Measurements from ENCODE around the gene ANKRD45. TPM values are rescaled to one million over a fixed set of nuclear protein-coding genes. Genes with fewer than 3 reads are reported as not detected.
"Not testable (repeated sequence)": the region's sequence is repeated elsewhere in the genome, so short reads cannot be mapped to it uniquely, and the experiment has no call there.

The ANKRD45 gene
- polyA plus RNA-seq, 1 of the 3 experiments (the other 2 are of a cell fraction), result 1.8 TPM

- H3K36me3 ChIP-seq (replicated peaks in 1 of 2; ENCODE audit: control insufficient read depth in 1 of 2, insufficient read depth in 2 of 2, low read length in 1 of 2), result no peaks in the 10 kb centered on the region
- H2AFZ ChIP-seq (ENCODE audit: low read depth), result no peak overlapping the region
- H3K27me3 ChIP-seq (ENCODE audit: insufficient read depth), result no peaks in the 10 kb centered on the region
- no peaks in the 10 kb centered on the region for H3K9me2 ChIP-seq
- WGBS (ENCODE audit: low lambda C conversion rate), result 79% methylated on average over 2 of the region's 2 CpGs
- DNase-seq, result no peak
- H3F3A ChIP-seq (replicated peaks; ENCODE audit: insufficient read depth), result no peaks in the 10 kb centered on the region
- ChIA-PET CTCF (no interaction called here), POLR2A (no interaction called here)
- H3K9me3 ChIP-seq, result no peaks in the 10 kb centered on the region
- H3K9ac ChIP-seq, result no peak overlapping the region
- no peaks in the 10 kb centered on the region for H4K20me1 ChIP-seq (ENCODE audit: insufficient read depth)
- no peak overlapping the region for H3K27ac ChIP-seq (ENCODE audit: low read depth in 2 of 2, low read length in 1 of 2)
- H3K4me1 ChIP-seq (ENCODE audit: control insufficient read depth in 1 of 2, insufficient read depth in 2 of 2, low read depth in 1 of 2, low read length in 1 of 2), result no peaks in the 10 kb centered on the region
- H3K4me3 ChIP-seq (ENCODE audit: low read depth in 2 of 2, low read length in 1 of 2), result no peak overlapping the region
- no peaks in the 10 kb centered on the region for H3K79me2 ChIP-seq (ENCODE audit: insufficient read depth)
- H3K4me2 ChIP-seq, result no peak overlapping the region
- TF ChIP-seq IRF3 (IDR thresholded peaks at IDR 0.05; ENCODE audit: low read depth, low read length) (no peak), NFIC (IDR thresholded peaks at IDR 0.05; ENCODE audit: borderline replicate concordance) (no peak), TEAD4 (IDR thresholded peaks at IDR 0.05; ENCODE audit: borderline replicate concordance, insufficient read depth) (no peak), FOSL2 (IDR thresholded peaks at IDR 0.05; ENCODE audit: borderline replicate concordance, low read depth) (no peak), USF1 (IDR thresholded peaks at IDR 0.05; ENCODE audit: borderline replicate concordance, low read depth) (no peak)
Measured at GRCh38 chr1:173688300-173688699, 18.6 kb upstream of the ANKRD45 start.

- H3K27me3 ChIP-seq (ENCODE audit: insufficient read depth); H3K9me2 ChIP-seq; H3F3A ChIP-seq (replicated peaks; ENCODE audit: insufficient read depth); DNase-seq; H2AFZ ChIP-seq (ENCODE audit: low read depth); CTCF ChIA-PET; H3K9ac ChIP-seq; H4K20me1 ChIP-seq (ENCODE audit: insufficient read depth); H3K79me2 ChIP-seq (ENCODE audit: insufficient read depth); H3K36me3 ChIP-seq (replicated peaks in 1 of 2; ENCODE audit: control insufficient read depth in 1 of 2, insufficient read depth in 2 of 2, low read length in 1 of 2); H3K4me2 ChIP-seq; H3K9me3 ChIP-seq; POLR2A ChIA-PET; H3K4me1 ChIP-seq (ENCODE audit: control insufficient read depth in 1 of 2, insufficient read depth in 2 of 2, low read depth in 1 of 2, low read length in 1 of 2); H3K27ac ChIP-seq (ENCODE audit: low read depth in 2 of 2, low read length in 1 of 2); H3K4me3 ChIP-seq (ENCODE audit: low read depth in 2 of 2, low read length in 1 of 2): not testable (repeated sequence)
- 58% methylated on average over 3 of the region's 3 CpGs for WGBS (ENCODE audit: low lambda C conversion rate)
Measured at GRCh38 chr1:173685121-173685520, 15.5 kb upstream of the ANKRD45 start.

GRCh38 chr1:173683838-173684237, 14.2 kb upstream of the ANKRD45 start:
- H3F3A ChIP-seq (replicated peaks; ENCODE audit: insufficient read depth); H3K4me2 ChIP-seq; H3K27me3 ChIP-seq (ENCODE audit: insufficient read depth); POLR2A ChIA-PET; H3K9me2 ChIP-seq; H3K27ac ChIP-seq (ENCODE audit: low read depth in 2 of 2, low read length in 1 of 2); DNase-seq; H3K79me2 ChIP-seq (ENCODE audit: insufficient read depth); H4K20me1 ChIP-seq (ENCODE audit: insufficient read depth); H3K36me3 ChIP-seq (replicated peaks in 1 of 2; ENCODE audit: control insufficient read depth in 1 of 2, insufficient read depth in 2 of 2, low read length in 1 of 2); H3K4me1 ChIP-seq (ENCODE audit: control insufficient read depth in 1 of 2, insufficient read depth in 2 of 2, low read depth in 1 of 2, low read length in 1 of 2); H3K9me3 ChIP-seq; H2AFZ ChIP-seq (ENCODE audit: low read depth); CTCF ChIA-PET; H3K9ac ChIP-seq; H3K4me3 ChIP-seq (ENCODE audit: low read depth in 2 of 2, low read length in 1 of 2): not testable (repeated sequence)
- 78% methylated on average over 4 of the region's 4 CpGs for WGBS (ENCODE audit: low lambda C conversion rate)

Data from SK-N-SH (cell line).